Natural killer cell treated with Interleukin-12 subunit alpha and Interleukin-12 subunit beta and Interleukin-15 and Interleukin-18, amount 100 ng/mL, for 72 hours (primary cell): ENCODE results near the gene HEXD. TPM values are rescaled to one million over a fixed set of nuclear protein-coding genes. Genes with fewer than 3 reads are reported as not detected.

Experiments used
- ATAC-seq, 2 donors: fragments of 150-1000 bp; cut with Tn5 transposase in 1 of 2; sonication (Bioruptor Pico), chemical (Tn5 transposase) in 1 of 2; 2 replicates each; pipeline ENCODE4 v1.10.0; 2021
- DNase-seq: peaks from one replicate; pipeline ENCODE4 v3.0.0; 2022; ENCODE audit warnings: low spot score
- H3K27ac Mint-ChIP-seq, 2 donors: 1 replicate in 1 of 2; 2 replicates in 1 of 2; pipeline ENCODE4 v1.8.0; 2022; ENCODE audit warnings: mixed read lengths in 2 of 2, mild to moderate bottlenecking in 1 of 2, moderate library complexity in 1 of 2
- H3K27me3 Mint-ChIP-seq, 2 donors: 1 replicate in 1 of 2; 2 replicates in 1 of 2; pipeline ENCODE4 v1.8.0; 2022; ENCODE audit warnings: mixed read lengths in 2 of 2
- H3K36me3 Mint-ChIP-seq: one replicate; pipeline ENCODE4 v1.8.0; 2022; ENCODE audit warnings: mixed read lengths
- H3K4me1 Mint-ChIP-seq, 2 donors: 1 replicate in 1 of 2; 2 replicates in 1 of 2; pipeline ENCODE4 v1.8.0; 2022; ENCODE audit warnings: low read depth in 2 of 2, mixed read lengths in 2 of 2, mild to moderate bottlenecking in 1 of 2
- H3K4me3 Mint-ChIP-seq: one replicate; pipeline ENCODE4 v1.8.0; 2022; ENCODE audit warnings: mixed read lengths
- H3K9me3 Mint-ChIP-seq: 2 replicates; pipeline ENCODE4 v1.8.0; 2022; ENCODE audit warnings: mixed read lengths
- total RNA-seq, 2 donors: library from RNA; stranded (reverse); gene quantifications; one replicate each; pipeline ENCODE4 v1.2.3, GENCODE V29; 2022

The HEXD gene
- total RNA-seq, 2 donors from 2014 or later, result 19.5 to 40.1 TPM

GRCh38 chr17:82428546-82428945, 10.4 kb downstream of the HEXD start:
- Mint-ChIP-seq H3K27me3 (no peaks in the 10 kb centered on the region), H3K9me3 (no peaks in the 10 kb centered on the region), H3K4me1 (peaks cover 23 to 33% of the 10 kb centered on the region in 2 donors), H3K36me3 (peaks cover 6% of the 10 kb centered on the region), H3K4me3 (peak overlapping the region; percentile 86), H3K27ac (peak overlapping the region; percentile 80 to 93)
- ATAC-seq (no peak), DNase-seq (no peak)

- Mint-ChIP-seq H3K9me3 (no peaks in the 10 kb centered on the region), H3K27me3 (no peaks in the 10 kb centered on the region), H3K27ac (peak overlapping the region; percentile 80 to 93), H3K4me3 (peak overlapping the region; percentile 86), H3K4me1 (peaks cover 23 to 33% of the 10 kb centered on the region in 2 donors), H3K36me3 (peaks cover under 1% of the 10 kb centered on the region)
- DNase-seq (no peak), ATAC-seq (peak; percentile 67 to 81)
Observed at GRCh38 chr17:82429824-82430223, 11.7 kb downstream of the HEXD start.

GRCh38 chr17:82432017-82432416, 13.9 kb downstream of the HEXD start:
- no peaks in the 10 kb centered on the region for H3K36me3 Mint-ChIP-seq
- DNase-seq, result no peak
- no peak overlapping the region for H3K4me3 Mint-ChIP-seq
- H3K27ac Mint-ChIP-seq, result peak overlapping the region; percentile 80 to 93
- ATAC-seq, result no peak
- no peaks in the 10 kb centered on the region for H3K9me3 Mint-ChIP-seq
- no peaks in the 10 kb centered on the region for H3K27me3 Mint-ChIP-seq
- peaks cover 17 to 27% of the 10 kb centered on the region in 2 donors for H3K4me1 Mint-ChIP-seq

- Mint-ChIP-seq H3K9me3 (no peaks in the 10 kb centered on the region), H3K27me3 (no peaks in the 10 kb centered on the region), H3K4me1 (peaks cover 17 to 25% of the 10 kb centered on the region in 2 donors), H3K36me3 (no peaks in the 10 kb centered on the region), H3K4me3 (no peak overlapping the region), H3K27ac (peak overlapping the region; percentile 66 to 80)
- ATAC-seq (no peak), DNase-seq (peak; percentile 57)
Observed at GRCh38 chr17:82433560-82434215, 15.5 kb downstream of the HEXD start.

- no peaks in the 10 kb centered on the region for H3K36me3 Mint-ChIP-seq
- peak; percentile 68 for DNase-seq
Observed at GRCh38 chr17:82434216-82434565, 16.0 kb downstream of the HEXD start.

GRCh38 chr17:82435103-82435502, 17.0 kb downstream of the HEXD start:
- Mint-ChIP-seq H3K4me1 (peaks cover 8 to 16% of the 10 kb centered on the region in 2 donors), H3K36me3 (no peaks in the 10 kb centered on the region), H3K27me3 (no peaks in the 10 kb centered on the region), H3K4me3 (peak overlapping the region; percentile 17), H3K27ac (peak overlapping the region in 1 of 2 donors; percentile 56), H3K9me3 (no peaks in the 10 kb centered on the region)
- peak; percentile 57 for DNase-seq
- peak in 1 of 2 donors; percentile 20 for ATAC-seq

More at GRCh38 chr17:82434216-82434565, 16.0 kb downstream of the HEXD start:
- H3K4me3 Mint-ChIP-seq, result no peak overlapping the region
- peaks cover 17 to 25% of the 10 kb centered on the region in 2 donors for H3K4me1 Mint-ChIP-seq
- peak; percentile 73 to 75 for ATAC-seq
- no peaks in the 10 kb centered on the region for H3K27me3 Mint-ChIP-seq
- peak overlapping the region; percentile 66 to 80 for H3K27ac Mint-ChIP-seq
- H3K9me3 Mint-ChIP-seq, result no peaks in the 10 kb centered on the region

- ATAC-seq, result peak; percentile 8 to 40
- no peaks in the 10 kb centered on the region for H3K27me3 Mint-ChIP-seq
- H3K4me3 Mint-ChIP-seq, result peak overlapping the region; percentile 17
- peak overlapping the region in 1 of 2 donors; percentile 56 for H3K27ac Mint-ChIP-seq
- no peaks in the 10 kb centered on the region for H3K36me3 Mint-ChIP-seq
- no peaks in the 10 kb centered on the region for H3K9me3 Mint-ChIP-seq
- peak; percentile 61 for DNase-seq
- peaks cover 5 to 15% of the 10 kb centered on the region in 2 donors for H3K4me1 Mint-ChIP-seq
Observed at GRCh38 chr17:82435601-82436583, 17.7 kb downstream of the HEXD start.

- Mint-ChIP-seq H3K9me3 (no peaks in the 10 kb centered on the region), H3K36me3 (no peaks in the 10 kb centered on the region), H3K27ac (no peak overlapping the region), H3K4me1 (peaks cover 5 to 14% of the 10 kb centered on the region in 2 donors), H3K27me3 (no peaks in the 10 kb centered on the region), H3K4me3 (no peak overlapping the region)
- DNase-seq (no peak), ATAC-seq (no peak)
Observed at GRCh38 chr17:82436601-82437324, 18.6 kb downstream of the HEXD start.

- peaks cover 5 to 14% of the 10 kb centered on the region in 2 donors for H3K4me1 Mint-ChIP-seq
- H3K4me3 Mint-ChIP-seq, result no peak overlapping the region
- no peak for ATAC-seq
- no peaks in the 10 kb centered on the region for H3K9me3 Mint-ChIP-seq
- no peaks in the 10 kb centered on the region for H3K36me3 Mint-ChIP-seq
- H3K27me3 Mint-ChIP-seq, result no peaks in the 10 kb centered on the region
- no peak overlapping the region for H3K27ac Mint-ChIP-seq
- no peak for DNase-seq
Observed at GRCh38 chr17:82437325-82437668, 19.1 kb downstream of the HEXD start.

GRCh38 chr17:82438401-82439193, 20.4 kb downstream of the HEXD start:
- H3K4me1 Mint-ChIP-seq, result peaks cover 5 to 17% of the 10 kb centered on the region in 2 donors
- ATAC-seq (no peak), DNase-seq (no peak)
- H3K4me3 Mint-ChIP-seq, result no peak overlapping the region
- no peaks in the 10 kb centered on the region for H3K9me3 Mint-ChIP-seq
- no peak overlapping the region for H3K27ac Mint-ChIP-seq
- no peaks in the 10 kb centered on the region for H3K27me3 Mint-ChIP-seq
- H3K36me3 Mint-ChIP-seq, result no peaks in the 10 kb centered on the region

- H3K9me3 Mint-ChIP-seq, result no peaks in the 10 kb centered on the region
- ATAC-seq, result no peak
- H3K27ac Mint-ChIP-seq, result no peak overlapping the region
- no peaks in the 10 kb centered on the region for H3K36me3 Mint-ChIP-seq
- no peaks in the 10 kb centered on the region for H3K27me3 Mint-ChIP-seq
- peaks cover 0 to 13% of the 10 kb centered on the region in 2 donors for H3K4me1 Mint-ChIP-seq
- DNase-seq, result no peak
- no peak overlapping the region for H3K4me3 Mint-ChIP-seq
Observed at GRCh38 chr17:82439194-82439828, 21.2 kb downstream of the HEXD start.

- no peaks in the 10 kb centered on the region for H3K36me3 Mint-ChIP-seq
- DNase-seq (no peak), ATAC-seq (no peak)
- H3K4me1 Mint-ChIP-seq, result peaks cover 0 to 13% of the 10 kb centered on the region in 2 donors
- H3K9me3 Mint-ChIP-seq, result no peaks in the 10 kb centered on the region
- H3K27ac Mint-ChIP-seq, result no peak overlapping the region
- no peaks in the 10 kb centered on the region for H3K27me3 Mint-ChIP-seq
- H3K4me3 Mint-ChIP-seq, result no peak overlapping the region
Observed at GRCh38 chr17:82439829-82440365, 21.8 kb downstream of the HEXD start.
